OCI-LY7 (cell line): ENCODE measurements around the gene MAP3K3. TPM values are rescaled to one million over a fixed set of nuclear protein-coding genes. Genes with fewer than 3 reads are reported as not detected.
A peak's percentile ranks its signal among the peaks of the same experiment; 100 is the strongest.

ENCODE experiments used
- BruUV-seq: library from RNA; stranded (reverse); fragments of 400-500 nt; replicated peaks from 2 replicates; lab custom pipeline; 2021; lab: Mats Ljungman, UMichigan
- CTCF ChIA-PET: fragments of 300-600 bp; sonication (Branson Sonifier 250); formaldehyde crosslinking; loops from one replicate; lab custom pipeline; 2022; ENCODE audit warnings: antibody characterized with exemption; ENCODE audit not compliant: unreplicated experiment; lab: Charles Lee
- POLR2A ChIA-PET: fragments of 300-600 bp; sonication (Branson Sonifier 250); formaldehyde crosslinking; loops from one replicate; lab custom pipeline; 2022; ENCODE audit warnings: antibody characterized with exemption; lab: Charles Lee
- DNase-seq: peaks from one replicate; pipeline ENCODE4 v3.0.0-alpha.2; 2015; ENCODE audit warnings: low spot score
- H2AFZ ChIP-seq: fragments of 200-600 bp; sonication (generic), shearing (Covaris generic); 2 replicates; pipeline ENCODE4 v1.6.1; 2014; ENCODE audit warnings: mild to moderate bottlenecking, antibody characterized with exemption, low read length, moderate library complexity
- H3K27ac ChIP-seq: fragments of 200-600 bp; sonication (generic); 2 replicates; pipeline ENCODE4 v1.5.1; 2014; ENCODE audit warnings: mixed run types, low read depth, mild to moderate bottlenecking, moderate library complexity, low read length, inconsistent platforms; ENCODE audit not compliant: poor library complexity, severe bottlenecking
- H3K36me3 ChIP-seq: fragments of 200-600 bp; sonication (generic); 2 replicates; pipeline ENCODE4 v1.6.1; 2014; ENCODE audit warnings: mild to moderate bottlenecking, antibody characterized with exemption, low read length, moderate library complexity, mixed read lengths; ENCODE audit not compliant: insufficient read depth
- H3K4me1 ChIP-seq: fragments of 200-600 bp; sonication (generic); 2 replicates; pipeline ENCODE4 v1.5.1; 2014; ENCODE audit warnings: mild to moderate bottlenecking, low read length; ENCODE audit not compliant: insufficient read depth, poor library complexity, severe bottlenecking
- H3K4me2 ChIP-seq: fragments of 200-600 bp; sonication (generic); 2 replicates; pipeline ENCODE4 v1.6.1; 2014; ENCODE audit warnings: mild to moderate bottlenecking, low read length
- H3K4me3 ChIP-seq: fragments of 200-600 bp; sonication (generic); 2 replicates; pipeline ENCODE4 v1.5.1; 2014; ENCODE audit warnings: mild to moderate bottlenecking, low read depth, low read length; ENCODE audit not compliant: poor library complexity, severe bottlenecking
- H3K79me2 ChIP-seq: fragments of 200-600 bp; sonication (generic); 2 replicates; pipeline ENCODE4 v1.6.1; 2016; ENCODE audit warnings: low read depth, mild to moderate bottlenecking, low read length, moderate library complexity, mixed read lengths; ENCODE audit not compliant: insufficient read depth
- H3K9me2 ChIP-seq: fragments of 200-600 bp; sonication (generic); 2 replicates; pipeline ENCODE4 v1.6.1; 2016; ENCODE audit warnings: mild to moderate bottlenecking, low read length, mixed read lengths; ENCODE audit not compliant: insufficient read depth
- H3K9me3 ChIP-seq: fragments of 200-600 bp; sonication (generic); 2 replicates; pipeline ENCODE4 v1.6.1; 2014; ENCODE audit warnings: mild to moderate bottlenecking, mixed run types, low read length, mixed read lengths
- H4K20me1 ChIP-seq: fragments of 200-600 bp; sonication (generic); 2 replicates; pipeline ENCODE4 v1.6.1; 2014; ENCODE audit warnings: mild to moderate bottlenecking, antibody characterized with exemption, low read length, moderate library complexity, mixed read lengths; ENCODE audit not compliant: insufficient read depth
- CTCF ChIP-seq: fragments of 200-600 bp; sonication (generic); conservative IDR thresholded peaks from 2 replicates; pipeline ENCODE4 v1.5.1; 2014; ENCODE audit warnings: mild to moderate bottlenecking, antibody characterized with exemption, low read length, moderate library complexity, mixed read lengths
- EZH2phosphoT487 ChIP-seq: fragments of 200-600 bp; sonication (generic); IDR thresholded peaks from 2 replicates; pipeline ENCODE4 v1.6.1; 2018; ENCODE audit warnings: low read depth, borderline replicate concordance, mild to moderate bottlenecking, mixed run types, antibody characterized with exemption, low read length, moderate library complexity, mixed read lengths
- intact Hi-C: fragments of 100-400 bp; cut with micrococcal nuclease; formaldehyde crosslinking; loops from one replicate; pipeline ENCODE4 v1.10.0; 2022; ENCODE audit not compliant: unreplicated experiment
- total RNA-seq, 2 experiments: library from RNA; depleted of rRNA in 1 of 2; stranded (reverse); fragments of >200 nt in 1 of 2; shearing (Covaris generic) in 1 of 2; gene quantifications; 2 replicates each; pipeline ENCODE4 v1.2.3, GENCODE V29; 2014 to 2022

The MAP3K3 gene
- total RNA-seq, 2 experiments from 2014 or later: 26.0 to 29.0 TPM

DNA sequence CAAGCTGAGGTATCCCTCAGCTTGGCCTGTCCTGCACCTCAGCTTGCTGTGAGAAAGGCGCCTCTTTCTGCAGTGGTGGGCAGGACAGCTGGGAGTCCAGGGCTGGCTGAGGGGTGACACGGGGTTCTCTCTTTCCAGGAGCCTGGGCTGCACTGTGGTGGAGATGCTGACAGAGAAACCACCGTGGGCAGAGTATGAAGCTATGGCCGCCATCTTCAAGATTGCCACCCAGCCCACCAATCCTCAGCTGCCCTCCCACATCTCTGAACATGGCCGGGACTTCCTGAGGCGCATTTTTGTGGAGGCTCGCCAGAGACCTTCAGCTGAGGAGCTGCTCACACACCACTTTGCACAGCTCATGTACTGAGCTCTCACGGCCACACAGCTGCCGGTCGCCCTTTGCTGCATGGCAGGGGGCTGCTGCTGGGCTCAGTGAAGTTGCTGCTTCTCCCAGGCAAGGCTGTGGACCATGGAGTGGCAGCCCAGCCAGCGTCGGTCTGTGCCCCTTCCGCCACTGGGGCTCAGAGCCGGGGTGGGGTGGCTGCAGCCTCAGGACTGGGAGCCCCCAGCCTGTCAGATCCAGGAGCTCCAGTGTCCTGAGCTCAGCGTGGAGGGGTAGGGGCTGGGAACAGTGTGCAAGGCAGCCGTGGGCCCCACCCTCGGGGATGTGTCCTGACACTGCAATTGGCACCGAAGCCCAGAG is 71.3 kb downstream of the MAP3K3 start:
- no peaks in the 10 kb centered on the region for H3K9me2 ChIP-seq
- peaks cover 38% of the 10 kb centered on the region for H3K4me1 ChIP-seq
- H4K20me1 ChIP-seq: peaks cover 11% of the 10 kb centered on the region; the same call in 1 of the 2 replicates
- no peak overlapping the region for H3K4me3 ChIP-seq
- TF ChIP-seq CTCF (no peak), EZH2phosphoT487 (no peak)
- no peak for DNase-seq
- H2AFZ ChIP-seq: no peak overlapping the region
- H3K27ac ChIP-seq: no peak overlapping the region
- CTCF ChIA-PET: no interaction called here
- intact Hi-C loops: no loop called here
- no peak overlapping the region for H3K4me2 ChIP-seq
- peaks cover 18% of the 10 kb centered on the region for H3K79me2 ChIP-seq
- H3K36me3 ChIP-seq: peaks cover 72% of the 10 kb centered on the region
- no TSS peak for BruUV-seq
- H3K9me3 ChIP-seq: no peaks in the 10 kb centered on the region
- POLR2A ChIA-PET: interaction anchor here (0.5 to 1.8 kb wide), 4 partner anchors 9 to 1758 kb away, joined by 3 to 7 read pairs (median 3); no protein-coding TSS in a partner anchor

- CTCF ChIA-PET: no interaction called here
- Histone ChIP-seq H3K27ac (peak overlapping the region; percentile 95), H3K9me3 (no peaks in the 10 kb centered on the region), H3K36me3 (peaks cover 78% of the 10 kb centered on the region), H3K4me3 (no peak overlapping the region), H2AFZ (no peak overlapping the region), H3K4me1 (peaks cover 38% of the 10 kb centered on the region), H3K79me2 (peaks cover 23% of the 10 kb centered on the region), H4K20me1 (peaks cover 11% of the 10 kb centered on the region; the same call in 1 of the 2 replicates), H3K9me2 (no peaks in the 10 kb centered on the region), H3K4me2 (no peak overlapping the region; the same call in 1 of the 2 replicates)
- TF ChIP-seq CTCF: no peak
- TF ChIP-seq EZH2phosphoT487: no peak
- BruUV-seq: no TSS peak
- peak; percentile 37 for DNase-seq
- POLR2A ChIA-PET: interaction anchor here (0.6 to 1.8 kb wide), 7 partner anchors 8 to 1518 kb away, joined by 3 to 10 read pairs (median 6); no protein-coding TSS in a partner anchor
- intact Hi-C loops: no loop called here
Observed at GRCh38 chr17:63694229-63694949, 72.2 kb downstream of the MAP3K3 start.
